ENCODE measurements around the gene ENOPH1. TPM values are rescaled to one million over a fixed set of nuclear protein-coding genes. Genes with fewer than 3 reads are reported as not detected.
A peak's percentile ranks its signal among the peaks of the same experiment; 100 is the strongest.

Gene ENOPH1
- total and polyA plus RNA-seq, 9 of the 15 experiments (the other 6 are each of a cell fraction or from before 2014, with no cell fraction given), result 29.8 to 71.4 (median 48.9) TPM

DNA sequence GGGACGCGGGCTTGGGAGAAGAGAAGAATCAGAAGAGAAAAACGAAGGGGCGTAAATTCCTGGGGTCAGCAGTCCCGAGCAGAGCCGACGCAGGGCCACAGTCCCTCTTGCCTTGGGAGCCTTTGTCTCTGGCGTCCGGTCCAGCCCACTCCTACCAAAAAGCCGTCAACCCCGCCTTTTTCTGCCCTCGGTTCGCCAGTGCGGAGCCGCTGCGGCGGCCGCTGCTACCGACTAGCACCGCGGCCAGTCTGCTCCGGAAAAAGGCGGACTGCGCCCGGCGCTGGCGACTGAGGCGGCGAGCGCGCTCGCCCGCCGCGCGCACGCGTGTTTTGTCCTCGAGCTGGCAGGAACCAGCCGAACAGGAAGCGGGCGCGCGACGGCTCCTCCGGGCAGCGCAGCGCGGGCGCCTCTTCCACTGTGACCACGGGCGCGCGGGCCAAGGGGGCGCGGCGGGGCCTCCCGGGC, 630 bp upstream of the ENOPH1 start:
- POLR2A ChIA-PET, result interaction anchor here (0.6 to 3.1 kb wide), 24 partner anchors 9 to 755 kb away, joined by 3 to 29 read pairs (median 6); partner anchors contain the start of gene HNRNPD
- Histone ChIP-seq H3K9ac (ENCODE audit: insufficient read depth in 1 of 2, low read depth in 2 of 2, low read length in 2 of 2) (peak overlapping the region; percentile 100), H3K36me3 (ENCODE audit: control insufficient read depth, insufficient read depth, low read length) (peaks cover 54% of the 10 kb centered on the region), H3K79me2 (ENCODE audit: control insufficient read depth, insufficient read depth, low read length) (peaks cover 92% of the 10 kb centered on the region), H2AFZ (ENCODE audit: low read depth, low read length) (peak overlapping the region; percentile 77), H3K9me1 (ENCODE audit: control insufficient read depth, insufficient read depth, low read length) (no peaks in the 10 kb centered on the region), H3K9me3 (replicated peaks; ENCODE audit: control insufficient read depth, insufficient read depth, low read depth, low read length) (no peaks in the 10 kb centered on the region), H4K20me1 (replicated peaks; ENCODE audit: control insufficient read depth, insufficient read depth, low read length) (peaks cover 27% of the 10 kb centered on the region), H3K4me3 (peak overlapping the region; percentile 80), H3K27me3 (ENCODE audit: control insufficient read depth in 2 of 2, insufficient read depth in 2 of 2, low read length in 2 of 2) (no peaks in the 10 kb centered on the region), H3K4me2 (ENCODE audit: insufficient read depth, low read length) (peak overlapping the region; percentile 92), H3K4me1 (replicated peaks in 1 of 2; ENCODE audit: control insufficient read depth in 2 of 2, insufficient read depth in 2 of 2, low read length in 2 of 2) (peaks cover 19 to 26% of the 10 kb centered on the region in 2 experiments; a peak in 4 of 5 replicates), H3K27ac (ENCODE audit: extremely low read depth, low read depth, low read length) (peak overlapping the region; percentile 99)
- WGBS (ENCODE audit: insufficient coverage, low coverage, missing lambda C conversion rate), result under 1% methylated on average over 49 of the region's 58 CpGs
- ATAC-seq (peak; percentile 0), DNase-seq (ENCODE audit: extremely low read depth in 1 of 4, low spot score in 3 of 4) (peak in 1 of 4 experiments; percentile 61), FAIRE-seq (no peak)
- intact Hi-C loops (cut with micrococcal nuclease), result loop anchor here (1.0 kb wide), 1 partner anchor 55 kb away; no protein-coding TSS in a partner anchor
- CTCF ChIA-PET (ENCODE audit: low intra/inter-chr PET ratio), result interaction anchor here (0.6 to 1.4 kb wide), 2 partner anchors 55 to 144 kb away, joined by 3 to 7 read pairs; partner anchors contain the start of gene HNRNPD
- no TSS peak for BruUV-seq (replicated peaks)
- in situ Hi-C loops (cut with MboI), result loop anchor here (5.0 kb wide), 1 partner anchor 52 kb away; no protein-coding TSS in a partner anchor
- no peak for TF ChIP-seq MCM5 (IDR thresholded peaks at IDR 0.05; ENCODE audit: low read depth)
- peak; percentile 78; the same call in 1 of the 2 replicates for TF ChIP-seq SRSF3 (IDR thresholded peaks at IDR 0.05; ENCODE audit: insufficient read depth, low read length)
- TF ChIP-seq, protein P1, sequence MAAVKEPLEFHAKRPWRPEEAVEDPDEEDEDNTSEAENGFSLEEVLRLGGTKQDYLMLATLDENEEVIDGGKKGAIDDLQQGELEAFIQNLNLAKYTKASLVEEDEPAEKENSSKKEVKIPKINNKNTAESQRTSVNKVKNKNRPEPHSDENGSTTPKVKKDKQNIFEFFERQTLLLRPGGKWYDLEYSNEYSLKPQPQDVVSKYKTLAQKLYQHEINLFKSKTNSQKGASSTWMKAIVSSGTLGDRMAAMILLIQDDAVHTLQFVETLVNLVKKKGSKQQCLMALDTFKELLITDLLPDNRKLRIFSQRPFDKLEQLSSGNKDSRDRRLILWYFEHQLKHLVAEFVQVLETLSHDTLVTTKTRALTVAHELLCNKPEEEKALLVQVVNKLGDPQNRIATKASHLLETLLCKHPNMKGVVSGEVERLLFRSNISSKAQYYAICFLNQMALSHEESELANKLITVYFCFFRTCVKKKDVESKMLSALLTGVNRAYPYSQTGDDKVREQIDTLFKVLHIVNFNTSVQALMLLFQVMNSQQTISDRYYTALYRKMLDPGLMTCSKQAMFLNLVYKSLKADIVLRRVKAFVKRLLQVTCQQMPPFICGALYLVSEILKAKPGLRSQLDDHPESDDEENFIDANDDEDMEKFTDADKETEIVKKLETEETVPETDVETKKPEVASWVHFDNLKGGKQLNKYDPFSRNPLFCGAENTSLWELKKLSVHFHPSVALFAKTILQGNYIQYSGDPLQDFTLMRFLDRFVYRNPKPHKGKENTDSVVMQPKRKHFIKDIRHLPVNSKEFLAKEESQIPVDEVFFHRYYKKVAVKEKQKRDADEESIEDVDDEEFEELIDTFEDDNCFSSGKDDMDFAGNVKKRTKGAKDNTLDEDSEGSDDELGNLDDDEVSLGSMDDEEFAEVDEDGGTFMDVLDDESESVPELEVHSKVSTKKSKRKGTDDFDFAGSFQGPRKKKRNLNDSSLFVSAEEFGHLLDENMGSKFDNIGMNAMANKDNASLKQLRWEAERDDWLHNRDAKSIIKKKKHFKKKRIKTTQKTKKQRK (IDR thresholded peaks at IDR 0.05; ENCODE audit: borderline replicate concordance, low read depth, low read length), result no peak
- TF ChIP-seq FOXA3 (CRISPR knock-in tag; conservative IDR thresholded peaks at IDR 0.05 in 1 of 2, IDR thresholded peaks at IDR 0.05 in 1 of 2), result 0 out of 4 replicates have a peak, but pooled peaks of 1 of the 2 experiments have one; percentile 58
- TF ChIP-seq TCF3 (CRISPR knock-in tag; IDR thresholded peaks at IDR 0.05), result no peak
- no peak for TF ChIP-seq SAFB2 (IDR thresholded peaks at IDR 0.05; ENCODE audit: borderline replicate concordance, low read depth, low read length, severe bottlenecking)
- no peak for TF ChIP-seq HDAC3 (IDR thresholded peaks at IDR 0.05; ENCODE audit: borderline replicate concordance, partially characterized antibody)
- TF ChIP-seq GTF2F1 (IDR thresholded peaks at IDR 0.05; ENCODE audit: low read depth, low read length), result no peak; the same call in 1 of the 2 replicates
- no peak for TF ChIP-seq ARNT (IDR thresholded peaks at IDR 0.05)
- no peak for TF ChIP-seq ZNF143 (CRISPR knock-in tag; IDR thresholded peaks at IDR 0.05)
- TF ChIP-seq MTA2 (IDR thresholded peaks at IDR 0.05; ENCODE audit: low read depth), result no peak
